Fibroblast of gingiva (primary cell): ENCODE results near the gene CCDC32.
"Not testable (repeated sequence)": the region's sequence is repeated elsewhere in the genome, so short reads cannot be mapped to it uniquely, and the experiment has no call there.

Experiments used
- DNase-seq: peaks from one replicate; pipeline ENCODE4 v3.0.0-alpha.2; 2011; ENCODE audit warnings: low read depth

Gene CCDC32, protein sequence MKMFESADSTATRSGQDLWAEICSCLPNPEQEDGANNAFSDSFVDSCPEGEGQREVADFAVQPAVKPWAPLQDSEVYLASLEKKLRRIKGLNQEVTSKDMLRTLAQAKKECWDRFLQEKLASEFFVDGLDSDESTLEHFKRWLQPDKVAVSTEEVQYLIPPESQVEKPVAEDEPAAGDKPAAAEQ

DNA sequence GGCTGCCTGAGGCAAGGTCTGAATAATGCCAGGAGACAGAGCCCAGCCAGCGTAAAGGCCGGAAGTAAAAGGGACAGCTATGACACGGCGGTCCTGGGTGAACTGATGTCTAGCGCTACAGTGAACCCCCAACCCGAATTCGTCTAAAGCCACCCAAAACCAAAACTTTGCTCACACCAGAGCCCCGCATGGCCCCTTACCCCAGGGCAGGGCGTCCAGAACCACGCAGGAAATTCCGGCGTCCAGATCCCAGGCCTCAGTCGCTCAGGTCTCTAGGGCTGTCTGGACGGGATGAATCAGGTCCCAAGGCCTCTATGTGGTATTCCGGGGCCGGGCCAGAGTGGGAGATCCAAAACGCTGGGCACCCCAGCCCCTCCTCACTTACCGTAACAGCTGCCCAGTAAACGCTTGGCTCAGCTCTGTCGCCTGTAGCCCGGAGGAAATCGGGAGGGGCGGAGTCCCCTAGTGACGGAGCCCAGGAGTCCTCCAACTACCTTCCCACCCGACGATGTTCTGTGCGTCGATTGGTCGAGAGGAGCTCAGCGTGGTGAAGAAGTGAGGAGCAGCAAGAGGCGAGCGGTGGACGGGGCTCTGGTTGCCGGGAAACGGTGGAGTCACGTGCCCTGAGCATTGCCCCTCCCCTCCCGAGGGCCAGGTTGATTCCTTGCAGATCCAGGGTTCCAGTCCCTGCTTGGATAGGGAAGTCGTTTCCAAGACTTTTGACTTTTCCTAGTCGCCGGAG lies at the start of gene CCDC32:
Gene CCDC32 (minus strand): TSS at position 452 of the 742 bp plus-strand sequence. CDS start 2,027 bp downstream, outside the sequence.
- peak; percentile 97 for DNase-seq

DNA sequence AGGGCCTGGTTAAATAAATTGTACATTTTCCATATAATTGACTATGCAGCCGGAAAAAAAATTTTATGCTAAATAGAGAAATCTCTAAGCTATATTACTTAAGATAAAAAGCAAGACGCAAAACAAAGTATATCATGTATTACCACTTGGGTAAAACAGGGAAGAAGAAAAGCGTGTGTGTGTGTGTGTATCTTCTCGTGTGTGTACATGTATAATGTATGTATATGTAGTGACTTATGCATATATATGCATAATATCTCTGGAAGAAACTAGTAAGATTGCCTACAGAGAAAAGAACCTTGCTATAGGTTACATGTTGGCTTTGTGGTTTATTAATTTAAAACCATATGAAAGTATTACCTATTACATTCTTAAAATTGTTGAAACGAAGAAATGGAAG lies 48.2 kb upstream of the CCDC32 start:
- no peak for DNase-seq

DNA sequence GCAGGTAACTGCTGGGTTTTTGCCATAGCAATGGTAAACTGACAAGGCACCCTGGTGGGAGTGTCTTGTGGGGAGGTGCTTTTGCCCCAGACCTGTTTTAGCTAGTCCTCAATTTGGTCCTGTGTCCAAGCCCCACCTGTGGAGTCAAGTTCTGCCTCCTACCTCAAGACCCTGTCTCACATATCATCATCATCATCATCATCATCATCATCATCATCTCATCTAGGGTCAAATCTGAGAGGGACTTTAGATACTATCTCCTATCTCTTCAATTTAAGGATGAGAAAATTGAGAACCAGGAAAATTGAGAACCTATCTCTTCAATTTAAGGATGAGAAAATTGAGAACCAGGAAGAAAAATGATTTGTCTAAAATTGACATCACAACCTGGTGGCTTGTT lies 39.1 kb upstream of the CCDC32 start:
- no peak for DNase-seq

DNA sequence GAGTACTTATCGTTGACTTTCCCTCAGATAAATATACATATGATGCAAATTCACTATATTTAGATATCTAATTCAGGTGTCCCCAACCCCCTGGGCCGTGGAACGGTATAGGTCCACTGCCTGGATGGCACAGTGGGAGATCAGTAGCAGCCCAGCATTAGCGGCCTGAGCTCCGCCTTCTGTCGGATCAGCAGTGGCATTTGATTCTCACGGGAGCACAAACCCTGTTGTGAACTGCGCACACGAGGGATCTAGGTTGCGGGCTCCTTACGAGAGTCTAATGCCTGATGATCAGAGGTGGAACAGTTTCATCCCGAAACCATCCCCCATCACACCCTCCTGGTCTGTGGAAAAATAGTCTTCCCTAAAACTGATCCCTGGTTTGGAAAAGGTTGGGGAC lies 36.1 kb upstream of the CCDC32 start:
- no peak for DNase-seq

DNA sequence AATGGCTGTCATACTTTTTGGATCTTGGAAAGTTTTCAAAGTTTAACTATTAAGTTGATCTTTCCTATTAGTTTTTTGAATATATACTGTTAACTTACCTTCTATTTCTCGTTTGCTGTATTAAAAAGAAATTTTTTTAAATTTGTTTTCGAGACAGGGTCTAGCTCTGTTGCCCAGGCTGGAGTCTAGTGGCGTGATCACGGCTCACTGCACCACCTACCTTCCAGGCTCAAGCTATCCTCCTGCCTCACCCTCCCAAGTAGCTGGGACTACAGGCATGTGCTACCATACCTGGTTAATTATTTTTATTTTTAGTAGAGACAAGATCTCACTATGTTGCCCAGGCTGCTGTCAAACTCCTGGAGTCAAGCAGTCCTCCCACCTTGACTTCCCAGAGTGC lies 33.8 kb upstream of the CCDC32 start:
- DNase-seq: no peak

DNA sequence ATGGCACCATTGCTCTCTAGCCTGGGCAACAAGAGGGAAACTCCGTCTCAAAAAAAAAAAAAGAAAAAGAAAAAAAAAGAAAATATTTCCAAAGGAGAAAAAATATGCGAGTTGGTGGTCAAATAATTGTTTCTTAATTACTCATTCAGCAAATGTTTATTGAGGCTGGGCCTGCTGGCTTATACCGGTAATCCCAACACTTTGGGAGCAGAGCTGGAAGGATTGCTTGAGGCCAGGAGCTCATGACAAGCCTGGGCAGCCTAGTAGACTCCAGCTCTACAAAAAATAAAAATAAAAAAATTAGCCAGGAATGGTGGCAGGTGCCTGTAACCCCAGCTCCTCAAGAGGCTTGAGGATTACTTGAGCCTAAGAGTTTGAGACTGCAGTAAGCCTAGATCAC lies 33.3 kb upstream of the CCDC32 start:
- DNase-seq: no peak

DNA sequence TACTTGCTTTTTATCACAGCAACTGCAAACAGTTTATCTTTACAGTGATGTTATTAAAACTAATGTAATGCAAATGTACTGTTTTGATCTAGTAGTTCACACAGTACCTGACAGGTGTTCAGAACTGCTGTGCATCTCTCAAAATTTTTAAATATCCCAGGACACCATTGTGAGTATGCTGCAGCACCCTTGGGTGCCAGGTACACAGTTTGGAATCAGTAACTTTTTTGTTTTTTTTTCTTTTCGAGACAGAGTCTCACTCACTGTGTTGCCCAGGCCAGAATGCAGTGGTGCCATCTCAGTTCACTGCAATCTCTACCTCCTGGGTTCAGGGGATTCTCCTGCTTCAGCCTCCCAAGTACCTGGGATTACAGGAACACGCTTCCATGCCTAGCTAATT lies 32.2 kb upstream of the CCDC32 start:
- DNase-seq: no peak

DNA sequence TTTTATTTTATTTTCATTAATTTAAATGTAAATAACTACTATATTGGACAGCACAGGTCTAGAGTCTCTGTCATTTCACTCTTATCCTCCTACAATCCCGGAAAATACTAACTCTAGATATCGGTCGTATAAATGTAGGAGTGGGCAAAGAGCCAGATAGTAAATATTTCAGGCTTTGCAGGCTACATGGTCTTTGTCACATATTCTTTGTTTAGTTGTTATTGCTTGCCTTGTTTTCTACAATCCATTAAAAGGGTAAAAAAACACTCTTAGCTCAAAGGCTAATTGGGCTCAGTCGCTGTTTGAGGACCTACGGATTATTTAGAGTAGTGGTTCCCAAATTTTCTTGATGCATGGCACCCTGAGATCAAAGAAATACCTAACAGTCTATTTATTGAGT lies 30.9 kb upstream of the CCDC32 start:
- DNase-seq: no peak

DNA sequence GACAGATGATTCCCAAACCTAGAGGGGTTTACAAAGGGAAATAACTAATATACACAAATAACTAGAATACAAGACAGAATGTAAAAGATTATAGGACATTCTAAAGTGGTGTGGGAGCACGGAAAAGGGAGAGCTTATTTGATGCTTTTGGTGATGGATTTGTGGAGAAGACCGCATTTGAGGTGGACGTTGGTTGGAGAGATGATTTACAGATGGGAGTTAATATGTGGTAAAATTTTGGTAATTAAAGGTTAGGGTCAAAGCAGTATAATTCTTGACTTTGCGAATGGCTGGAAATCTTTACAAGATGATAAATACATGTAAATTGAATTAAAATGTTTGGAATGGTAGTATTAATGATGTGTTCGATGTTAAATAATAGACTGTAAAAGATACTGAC lies 30.4 kb upstream of the CCDC32 start:
- no peak for DNase-seq

DNA sequence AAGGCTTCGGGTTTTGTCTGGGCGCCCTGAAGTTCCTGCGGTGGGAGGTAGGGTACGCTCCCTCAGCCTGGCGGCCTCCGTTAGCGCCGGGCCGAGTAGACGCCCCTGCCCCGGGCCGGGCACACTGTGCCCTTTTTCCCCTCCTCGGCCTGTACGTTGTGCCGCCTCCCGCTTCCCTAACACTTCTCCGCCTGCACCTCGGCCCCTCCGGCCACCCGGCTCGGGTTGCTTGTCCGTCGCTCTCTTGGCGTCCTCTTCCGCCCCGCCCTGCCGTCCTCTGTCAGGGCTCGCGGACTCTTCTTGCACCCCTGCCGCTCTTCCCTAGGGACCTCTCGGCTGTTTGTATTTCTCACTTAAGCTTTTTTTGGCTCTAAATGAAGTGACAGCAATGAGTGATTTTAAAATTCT lies 29.6 kb upstream of the CCDC32 start:
- DNase-seq: peak; percentile 39

DNA sequence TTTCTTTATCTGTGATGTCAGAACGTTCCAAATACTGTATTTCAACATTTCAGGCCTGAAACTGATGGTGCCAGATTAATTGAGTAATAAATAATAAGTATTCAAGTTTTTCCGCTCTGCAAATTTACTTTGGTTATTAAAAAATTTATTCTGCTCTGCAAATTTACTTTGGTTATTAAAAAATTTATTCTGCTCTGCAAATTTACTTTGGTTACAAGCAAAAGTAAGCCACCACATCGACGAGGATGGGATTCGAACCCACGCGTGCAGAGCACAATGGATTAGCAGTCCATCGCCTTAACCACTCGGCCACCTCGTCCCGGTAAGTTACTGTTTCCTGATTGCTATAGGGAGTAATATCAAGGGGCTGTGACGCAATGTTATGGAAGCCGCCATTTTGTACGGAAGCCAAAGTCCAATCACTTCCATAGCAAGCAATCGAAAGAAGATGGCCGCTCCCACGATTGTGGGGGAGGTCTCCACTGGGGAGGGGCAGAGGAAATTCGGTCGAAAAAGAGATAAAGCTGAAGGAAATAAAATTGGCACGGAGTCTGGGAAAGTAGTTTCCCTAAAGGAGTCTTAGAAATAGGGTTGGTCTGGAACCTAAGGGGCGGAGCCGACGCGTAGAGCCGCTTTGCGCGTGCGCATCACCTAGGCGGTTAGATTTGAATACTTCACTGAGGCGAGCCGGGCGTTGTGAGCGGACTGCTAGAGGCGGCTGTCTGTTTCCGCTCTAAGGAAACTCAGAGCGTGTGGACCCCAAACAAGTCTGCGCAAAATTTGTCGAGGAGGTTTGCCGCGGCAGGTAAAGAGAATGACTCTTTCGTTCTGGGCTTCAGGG lies 29.0 kb upstream of the CCDC32 start, which contains the start of gene KNL1:
Gene KNL1 (plus strand): TSS at position 662 of the 841 bp plus-strand sequence. CDS start 8,683 bp downstream, outside the sequence.
- peak; percentile 91 for DNase-seq

DNA sequence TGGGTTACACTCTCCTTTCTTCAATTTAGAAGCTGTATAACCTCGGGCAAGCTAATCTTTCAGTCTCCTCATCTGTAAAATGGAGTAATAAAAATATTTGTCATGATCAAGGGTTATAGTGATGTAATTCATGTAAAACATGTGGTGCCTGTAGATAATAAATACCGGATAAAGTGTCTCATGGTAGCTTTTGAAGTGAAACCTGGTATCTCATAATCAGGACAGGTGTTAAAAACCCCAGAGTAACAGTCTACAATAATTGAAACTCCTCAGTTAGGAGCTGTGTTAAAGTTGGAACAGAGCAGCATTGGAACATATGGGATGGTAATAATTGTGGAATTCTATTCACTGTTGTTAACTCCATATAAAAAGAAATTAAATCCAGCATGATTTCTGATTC lies 28.3 kb upstream of the CCDC32 start:
- DNase-seq: no peak

DNA sequence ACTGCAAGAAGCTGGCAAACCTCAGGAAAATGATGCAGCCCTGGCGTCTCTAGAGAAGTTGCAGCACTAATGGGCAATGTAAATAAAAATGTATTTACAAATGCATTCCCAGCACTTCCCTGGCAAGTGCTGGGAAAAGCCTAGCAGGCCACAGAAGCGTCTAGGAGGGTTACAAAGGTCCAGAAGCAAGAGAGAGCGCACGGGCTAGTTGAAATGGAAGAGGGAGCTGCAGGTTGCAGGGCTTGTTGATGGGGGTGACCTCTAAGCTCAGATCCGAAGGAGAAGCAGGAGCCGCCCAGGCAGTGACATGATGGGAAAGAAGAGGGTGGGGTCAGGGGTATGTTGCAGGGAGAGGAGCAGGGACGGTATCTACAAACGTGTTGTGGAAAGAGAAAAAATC lies 26.5 kb upstream of the CCDC32 start:
- DNase-seq: no peak

DNA sequence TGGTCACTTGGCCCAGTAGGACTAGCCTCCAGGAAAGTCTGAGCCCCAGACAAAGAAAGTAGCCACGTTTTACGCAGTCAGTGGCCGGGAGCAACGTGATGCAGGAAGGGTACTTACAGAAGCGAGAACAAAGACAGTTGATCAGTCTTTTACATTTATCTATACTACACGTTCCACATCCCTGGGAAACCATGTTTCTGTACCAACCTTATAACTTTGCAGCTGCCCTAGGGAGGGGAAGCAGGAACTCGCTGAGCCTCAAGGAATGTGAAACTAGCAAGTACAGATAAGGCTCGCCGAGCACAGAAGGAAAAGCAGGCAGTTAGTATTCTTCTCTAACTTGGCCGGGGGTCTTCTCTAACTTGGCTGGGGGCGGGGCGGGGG lies 25.8 kb upstream of the CCDC32 start:
- no peak for DNase-seq

DNA sequence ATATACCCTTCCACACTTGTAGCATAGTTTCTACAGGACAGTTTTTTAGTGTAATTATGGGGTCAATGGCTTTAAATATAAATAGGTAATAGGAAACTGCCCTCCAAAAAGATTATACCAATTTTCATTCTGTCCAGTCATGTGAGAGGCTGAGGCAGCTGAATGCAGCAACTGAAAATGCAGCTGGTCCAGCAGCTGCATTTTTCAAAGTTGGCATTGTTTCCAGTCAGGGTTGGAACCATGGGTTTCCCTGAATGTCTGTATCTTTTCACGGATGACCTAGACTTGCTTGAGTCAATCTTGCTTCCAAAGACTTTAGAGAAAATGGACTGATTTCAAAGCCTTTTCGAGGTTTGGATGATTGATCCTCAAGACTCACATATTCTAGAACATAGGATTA lies 19.3 kb upstream of the CCDC32 start:
- DNase-seq: no peak

DNA sequence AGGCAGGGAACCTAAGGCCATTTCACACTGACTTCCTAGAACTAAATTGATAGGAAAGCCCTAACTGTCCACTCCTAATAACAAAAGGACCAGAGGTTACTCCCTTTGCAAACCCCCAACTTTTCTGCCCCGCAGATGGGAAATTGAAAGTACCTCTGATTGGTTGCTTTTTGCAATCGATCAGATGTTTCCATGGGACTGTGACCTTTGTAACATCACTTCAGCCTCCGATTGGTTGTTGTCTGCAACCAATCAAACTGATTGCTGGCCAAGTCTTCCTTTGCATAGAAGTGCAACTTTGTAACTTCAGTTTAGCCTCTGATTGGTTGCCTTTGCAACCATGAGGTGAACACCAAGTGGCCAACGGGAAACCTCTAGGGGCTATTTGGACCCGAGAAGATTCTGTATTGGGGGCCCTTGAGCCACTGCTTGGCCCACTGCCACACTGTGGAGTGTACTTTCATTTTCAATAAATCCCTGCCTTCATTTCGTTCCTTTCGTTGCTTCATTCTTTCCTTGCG lies 17.9 kb upstream of the CCDC32 start:
- DNase-seq: peak; percentile 74

DNA sequence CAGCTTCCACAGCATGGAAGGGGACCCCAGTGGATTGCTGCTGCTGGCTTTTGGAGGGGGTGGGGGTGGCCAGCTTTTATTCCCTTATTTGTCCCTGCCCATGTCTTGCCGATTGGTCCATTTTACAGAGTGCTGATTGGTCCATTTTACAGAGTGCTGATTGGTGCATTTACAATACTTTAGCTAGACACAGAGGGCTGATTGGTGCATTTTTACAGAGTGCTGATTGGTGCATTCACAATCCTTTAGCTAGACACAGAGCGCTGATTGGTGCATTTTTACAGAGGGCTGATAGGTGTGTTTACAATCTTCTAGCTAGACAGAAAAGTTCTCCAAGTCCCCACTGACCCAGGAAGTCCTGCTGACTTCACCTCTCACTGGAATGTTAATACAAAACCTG lies 17.0 kb upstream of the CCDC32 start:
- not testable (repeated sequence) for DNase-seq

DNA sequence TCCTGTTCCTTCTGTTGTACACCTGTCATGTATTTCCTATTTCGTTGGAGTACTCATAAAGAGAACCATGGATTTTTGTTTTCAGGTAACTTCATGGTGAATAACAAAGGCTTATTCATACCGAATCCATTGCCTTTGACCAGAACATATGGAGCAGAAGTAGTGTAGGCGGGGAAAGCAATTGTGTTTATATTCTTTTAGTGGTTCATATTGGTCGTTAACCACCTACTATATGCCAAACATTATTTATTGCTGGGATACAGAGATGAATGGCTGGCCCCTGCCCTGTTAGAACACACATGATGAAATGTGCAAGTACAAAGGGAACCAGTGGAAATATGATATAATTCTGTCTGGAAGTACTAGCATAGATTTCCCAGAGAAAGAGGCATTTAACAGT lies 14.1 kb upstream of the CCDC32 start:
- DNase-seq: no peak

DNA sequence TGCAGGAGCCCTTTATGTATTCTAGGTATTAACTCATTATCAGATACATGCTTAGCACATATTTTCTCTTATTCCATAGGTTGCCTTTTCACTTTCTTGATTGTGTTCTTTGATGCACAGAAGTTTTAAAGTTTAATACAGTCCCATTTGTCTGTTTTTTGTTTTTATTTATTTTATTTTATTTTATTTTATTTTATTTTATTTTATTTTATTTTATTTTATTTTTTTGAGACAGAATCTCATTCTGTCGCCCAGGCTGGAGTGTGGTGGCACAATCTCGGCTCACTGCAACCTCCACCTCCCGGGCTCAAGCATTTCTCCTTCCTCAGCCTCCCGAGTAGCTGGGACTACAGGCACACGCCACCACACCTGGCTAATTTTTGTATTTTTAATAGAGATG lies 12.1 kb upstream of the CCDC32 start:
- DNase-seq: not testable (repeated sequence)

DNA sequence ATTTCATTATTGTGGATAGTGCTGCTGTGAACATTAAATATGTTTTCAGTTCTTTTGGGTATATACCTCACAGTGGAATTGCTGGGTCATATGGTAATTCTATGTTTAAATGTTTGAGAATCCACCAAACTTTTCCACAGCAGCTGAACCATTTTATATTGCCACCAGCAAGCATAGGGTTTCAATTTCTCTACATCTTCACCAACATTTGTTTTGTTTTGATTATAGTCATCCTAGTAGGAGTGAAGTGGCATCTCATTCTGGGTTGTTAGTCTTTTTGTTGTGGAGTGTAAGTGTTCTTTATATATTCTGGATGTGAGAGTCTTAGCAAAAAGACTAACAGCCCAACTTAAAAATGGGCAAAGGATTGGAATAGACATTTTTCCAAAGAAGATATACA lies 10.3 kb upstream of the CCDC32 start:
- DNase-seq: no peak

DNA sequence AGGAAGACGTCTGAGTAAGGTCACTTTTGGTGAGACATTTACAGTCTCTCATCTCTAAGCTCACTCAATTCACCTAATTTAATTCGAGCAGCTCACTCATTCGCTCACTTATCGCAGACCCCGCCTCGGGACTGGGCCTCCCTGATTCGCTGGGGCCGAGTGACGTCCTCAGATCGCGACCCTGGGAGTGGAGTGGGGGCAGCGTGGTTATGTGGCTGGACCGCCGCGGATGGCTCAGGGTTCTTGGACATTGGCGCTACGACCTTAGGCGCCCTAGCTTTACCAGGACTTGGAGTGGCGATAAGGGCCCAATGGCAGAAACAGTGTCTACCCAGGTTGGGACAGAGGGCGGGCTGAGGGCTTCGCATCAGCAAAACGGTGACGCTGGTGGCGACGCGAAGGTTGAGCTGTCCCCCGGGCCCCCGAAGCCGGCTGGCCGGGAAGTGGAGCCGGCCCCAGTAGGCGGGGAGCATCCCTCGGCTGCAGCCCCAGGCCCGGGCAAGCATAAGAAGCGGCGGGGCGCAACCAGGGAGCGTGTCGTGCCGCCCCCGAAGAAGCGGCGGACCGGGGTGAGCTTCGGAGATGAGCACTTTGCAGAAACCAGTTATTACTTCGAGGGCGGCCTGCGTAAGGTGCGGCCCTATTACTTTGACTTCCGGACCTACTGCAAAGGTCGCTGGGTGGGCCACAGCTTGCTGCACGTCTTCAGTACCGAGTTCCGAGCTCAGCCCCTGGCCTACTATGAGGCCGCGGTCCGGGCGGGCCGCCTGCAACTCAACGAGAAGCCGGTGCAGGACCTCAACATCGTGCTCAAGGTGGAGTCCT lies 4.5 kb upstream of the CCDC32 start, which contains the start of gene RPUSD2:
Gene RPUSD2 (plus strand): TSS at position 171 of the 825 bp plus-strand sequence. CDS start 39 bp downstream, at position 210.
- DNase-seq: peak; percentile 82

DNA sequence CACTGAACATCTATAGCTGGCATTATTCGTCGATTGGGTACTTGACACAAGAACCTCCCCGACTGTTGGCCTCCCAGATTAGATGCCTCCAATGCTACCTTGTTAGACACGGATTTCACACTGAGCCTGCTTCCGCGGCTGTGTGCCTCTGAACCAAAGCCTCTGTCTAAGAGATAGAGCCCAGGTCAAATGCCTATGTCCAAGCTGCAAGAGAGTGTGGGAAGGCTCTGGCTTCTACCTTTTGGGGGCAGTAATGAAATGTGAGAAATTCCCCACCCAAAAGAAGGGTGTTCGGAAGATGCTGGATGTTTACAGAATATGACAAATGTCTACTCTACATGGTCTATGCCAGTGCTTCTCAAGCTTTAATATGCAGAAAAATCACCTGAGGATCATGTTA lies 2.3 kb upstream of the CCDC32 start:
- DNase-seq: no peak
